GM10266 (cell line): ENCODE measurements around the gene GBA2.

ENCODE experiments used
- DNase-seq: peaks from one replicate; pipeline ENCODE4 v3.0.0; 2012; ENCODE audit errors: extremely low spot score
- CTCF ChIP-seq: IDR thresholded peaks from 2 replicates; pipeline ENCODE4 v1.5.1; 2012; ENCODE audit warnings: mild to moderate bottlenecking, low read depth; ENCODE audit not compliant: control insufficient read depth, insufficient read depth; ENCODE audit errors: missing control alignments

Gene GBA2

DNA sequence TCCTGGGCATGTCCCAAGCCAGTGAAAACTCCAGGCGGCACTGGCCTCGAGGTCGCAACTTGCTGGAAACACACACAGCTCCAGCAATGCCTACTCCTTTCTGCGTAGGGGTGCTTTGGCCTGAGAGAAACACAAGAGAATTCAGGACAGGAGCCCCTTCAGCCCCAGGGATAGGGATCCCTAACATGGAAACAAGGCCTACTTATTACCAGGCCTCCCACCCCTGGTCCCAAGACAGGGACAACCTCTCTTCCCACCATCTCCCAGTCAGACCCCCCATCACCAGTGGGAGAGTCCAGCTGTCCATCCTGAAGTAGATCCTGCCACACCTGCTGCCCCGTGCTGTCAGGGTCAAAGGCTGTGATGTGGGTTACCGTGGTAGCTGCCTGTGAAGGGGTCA, 8.8 kb downstream of the GBA2 start:
- TF ChIP-seq CTCF, result no peak
- no peak for DNase-seq

DNA sequence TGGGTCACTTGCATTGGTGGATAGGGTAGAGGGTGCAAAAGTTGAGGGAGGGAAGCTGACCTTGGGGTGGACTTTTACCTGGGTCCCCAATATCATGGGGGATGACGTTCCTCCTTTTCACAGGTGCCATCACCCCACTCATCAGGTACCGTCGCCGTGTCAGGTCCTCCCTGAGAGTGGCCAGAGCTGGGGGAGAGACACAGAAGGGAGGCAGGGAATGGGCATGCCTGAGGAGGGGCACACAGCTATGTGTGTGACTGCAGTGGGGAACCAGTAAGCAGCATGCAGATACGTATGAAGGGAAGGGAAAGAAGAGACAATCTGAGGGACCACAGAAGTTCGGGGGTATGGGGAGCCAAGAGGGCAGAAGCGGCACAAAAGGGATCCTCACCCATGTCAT, 10.1 kb downstream of the GBA2 start:
- TF ChIP-seq CTCF, result no peak
- DNase-seq, result no peak

DNA sequence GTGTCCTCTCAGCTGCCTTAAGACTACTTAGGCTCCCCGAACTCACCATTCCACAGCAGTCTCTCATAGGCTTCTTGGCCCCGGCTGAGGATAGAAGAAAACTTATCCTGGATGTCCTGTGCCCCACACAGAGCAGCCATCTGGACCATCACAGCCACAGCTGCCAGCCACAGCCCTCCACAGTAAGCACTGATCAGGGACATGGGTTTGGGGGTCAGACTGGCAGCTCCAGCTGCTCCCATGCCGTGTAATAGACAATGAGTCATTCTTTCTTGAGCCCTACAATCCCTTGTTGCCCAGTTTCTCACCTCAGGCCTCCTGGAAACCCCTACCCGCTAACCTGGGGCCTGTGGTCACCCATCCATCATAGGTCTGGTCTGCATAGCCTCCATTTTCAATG, 10.8 kb downstream of the GBA2 start:
- no peak for TF ChIP-seq CTCF
- DNase-seq, result no peak

GRCh38 chr9:35737143-35737542, 11.9 kb downstream of the GBA2 start:
- no peak for TF ChIP-seq CTCF
- DNase-seq, result no peak

DNA sequence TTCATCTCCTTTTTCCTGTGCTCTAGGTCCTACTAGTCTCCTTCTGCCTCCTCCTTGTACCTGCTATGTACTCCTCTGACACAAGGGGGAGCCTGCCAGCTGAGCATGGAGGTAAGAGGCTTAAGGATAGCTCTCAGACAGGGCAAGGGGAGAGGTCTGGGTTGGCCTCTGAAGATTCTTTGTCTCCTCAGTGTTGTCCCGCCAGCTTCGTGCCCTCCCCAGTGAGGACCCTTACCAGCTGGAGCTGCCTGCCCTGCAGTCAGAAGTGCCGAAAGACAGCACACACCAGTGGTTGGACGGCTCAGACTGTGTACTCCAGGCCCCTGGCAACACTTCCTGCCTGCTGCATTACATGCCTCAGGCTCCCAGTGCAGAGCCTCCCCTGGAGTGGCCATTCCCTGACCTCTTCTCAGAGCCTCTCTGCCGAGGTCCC, 12.8 kb downstream of the GBA2 start:
- peak; percentile 71 for DNase-seq
- peak; percentile 94 for TF ChIP-seq CTCF

DNA sequence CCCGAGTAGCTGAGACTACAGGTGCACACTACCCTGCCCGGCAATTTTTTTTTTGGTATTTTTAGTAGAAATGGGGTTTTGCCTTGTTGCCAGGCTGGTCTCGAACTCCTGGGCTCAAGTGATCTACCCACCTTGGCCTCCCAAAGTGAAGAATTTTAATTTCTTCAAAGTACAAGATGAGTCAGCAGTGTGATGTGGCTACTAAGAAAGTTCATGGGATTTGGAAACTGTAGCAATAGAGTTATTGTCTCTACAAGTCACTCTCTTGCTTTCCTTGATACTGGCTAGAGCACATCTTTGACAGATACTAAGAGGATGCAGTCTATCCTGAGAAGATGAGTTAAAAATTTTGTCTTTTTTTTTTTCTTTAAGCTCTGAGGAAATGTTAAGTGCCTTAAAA, 14.9 kb downstream of the GBA2 start:
- DNase-seq, result no peak
- TF ChIP-seq CTCF, result no peak

DNA sequence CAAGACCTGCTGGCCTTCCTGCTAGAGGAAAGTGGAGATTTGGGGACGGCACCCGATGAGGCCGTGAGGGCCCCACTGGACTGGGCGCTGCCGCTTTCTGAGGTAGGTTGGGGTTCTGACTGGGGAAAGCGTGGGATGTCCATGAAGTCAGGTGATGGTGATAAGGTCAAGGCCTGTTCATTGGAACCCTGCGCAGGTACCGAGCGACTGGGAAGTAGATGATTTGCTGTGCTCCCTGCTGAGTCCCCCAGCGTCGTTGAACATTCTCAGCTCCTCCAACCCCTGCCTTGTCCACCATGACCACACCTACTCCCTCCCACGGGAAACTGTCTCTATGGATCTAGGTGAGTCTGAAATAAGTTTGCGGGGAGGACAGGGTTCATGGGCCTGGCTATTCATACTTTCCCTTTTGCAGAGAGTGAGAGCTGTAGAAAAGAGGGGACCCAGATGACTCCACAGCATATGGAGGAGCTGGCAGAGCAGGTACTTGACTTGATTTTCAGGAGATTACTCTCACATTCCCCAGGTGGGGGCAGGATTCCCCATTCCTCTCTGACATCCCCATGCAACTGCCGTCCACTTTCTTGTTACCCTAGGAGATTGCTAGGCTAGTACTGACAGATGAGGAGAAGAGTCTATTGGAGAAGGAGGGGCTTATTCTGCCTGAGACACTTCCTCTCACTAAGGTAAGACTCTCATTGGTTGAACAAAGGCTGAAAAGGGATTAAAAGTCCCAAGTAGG, 16.1 kb downstream of the GBA2 start:
- peak; percentile 58 for DNase-seq

More for the DNA sequence above, 16.1 kb downstream of the GBA2 start:
- TF ChIP-seq CTCF, result no peak
